H9 (cell line): ENCODE results near the gene WWC2. TPM values are rescaled to one million over a fixed set of nuclear protein-coding genes. Genes with fewer than 3 reads are reported as not detected.

Source experiments
- DNase-seq: peaks from one replicate; pipeline ENCODE4 v3.0.0-alpha.2; 2017
- H2AFZ ChIP-seq: one replicate; pipeline ENCODE4 v1.6.1; 2013; ENCODE audit warnings: mild to moderate bottlenecking, low read length, control low read depth, moderate library complexity
- H2AK5ac ChIP-seq: 2 replicates; pipeline ENCODE4 v1.6.1; 2013; ENCODE audit warnings: low read length, control low read depth, mixed read lengths; ENCODE audit not compliant: insufficient read length
- H2BK120ac ChIP-seq: one replicate; pipeline ENCODE4 v1.6.1; 2013; ENCODE audit warnings: low read depth, mild to moderate bottlenecking, low read length, control low read depth, inconsistent platforms; ENCODE audit not compliant: poor library complexity, severe bottlenecking
- H2BK12ac ChIP-seq: 2 replicates; pipeline ENCODE4 v1.6.1; 2013; ENCODE audit warnings: low read length, control low read depth, mixed read lengths, low read depth; ENCODE audit not compliant: insufficient read length
- H2BK15ac ChIP-seq: 2 replicates; pipeline ENCODE4 v1.6.1; 2013; ENCODE audit warnings: low read depth, low read length, control low read depth
- H2BK20ac ChIP-seq: one replicate; pipeline ENCODE4 v1.6.1; 2013; ENCODE audit warnings: low read depth, mild to moderate bottlenecking, low read length, control low read depth, inconsistent platforms; ENCODE audit not compliant: poor library complexity, severe bottlenecking
- H2BK5ac ChIP-seq: 2 replicates; pipeline ENCODE4 v1.6.1; 2013; ENCODE audit warnings: low read length, control low read depth, mixed read lengths; ENCODE audit not compliant: insufficient read length
- H3K14ac ChIP-seq: 2 replicates; pipeline ENCODE4 v1.6.1; 2013; ENCODE audit warnings: low read length, control low read depth; ENCODE audit not compliant: insufficient read depth
- H3K18ac ChIP-seq: 2 replicates; pipeline ENCODE4 v1.6.1; 2013; ENCODE audit warnings: low read depth, mild to moderate bottlenecking, mixed read lengths, low read length, control low read depth; ENCODE audit not compliant: insufficient read length
- H3K23ac ChIP-seq: 2 replicates; pipeline ENCODE4 v1.6.1; 2013; ENCODE audit warnings: low read length, control low read depth, mixed read lengths, low read depth; ENCODE audit not compliant: insufficient read length
- H3K23me2 ChIP-seq: 2 replicates; pipeline ENCODE4 v1.6.1; 2013; ENCODE audit warnings: low read depth, mild to moderate bottlenecking, mixed read lengths, low read length, control low read depth; ENCODE audit not compliant: insufficient read length, poor library complexity, severe bottlenecking
- H3K27ac ChIP-seq: 2 replicates; pipeline ENCODE4 v1.5.1; 2013; ENCODE audit warnings: low read length, control low read depth, mixed read lengths, low read depth; ENCODE audit not compliant: insufficient read length
- H3K27me3 ChIP-seq: 2 replicates; pipeline ENCODE4 v1.6.1; 2013; ENCODE audit warnings: low read length, control low read depth, inconsistent platforms; ENCODE audit not compliant: insufficient read depth
- H3K4ac ChIP-seq: 2 replicates; pipeline ENCODE4 v1.6.1; 2013; ENCODE audit warnings: low read depth, mild to moderate bottlenecking, control low read depth, inconsistent platforms, low read length, moderate library complexity
- H3K4me1 ChIP-seq: 2 replicates; pipeline ENCODE4 v1.6.1; 2013; ENCODE audit warnings: low read length, control low read depth, inconsistent platforms; ENCODE audit not compliant: insufficient read depth
- H3K4me2 ChIP-seq: 2 replicates; pipeline ENCODE4 v1.6.1; 2013; ENCODE audit warnings: low read length, control low read depth, mixed read lengths; ENCODE audit not compliant: insufficient read length, insufficient read depth
- H3K56ac ChIP-seq: 2 replicates; pipeline ENCODE4 v1.6.1; 2013; ENCODE audit warnings: low read depth, mild to moderate bottlenecking, mixed read lengths, low read length, control low read depth; ENCODE audit not compliant: insufficient read length
- H3K79me1 ChIP-seq: 2 replicates; pipeline ENCODE4 v1.6.1; 2013; ENCODE audit warnings: low read depth, mild to moderate bottlenecking, moderate library complexity, low read length, control low read depth, inconsistent platforms; ENCODE audit not compliant: insufficient read depth, poor library complexity, severe bottlenecking
- H3K79me2 ChIP-seq: 2 replicates; pipeline ENCODE4 v1.6.1; 2013; ENCODE audit warnings: low read length, control low read depth, inconsistent platforms; ENCODE audit not compliant: insufficient read depth
- H3K9ac ChIP-seq: 2 replicates; pipeline ENCODE4 v1.6.1; 2013; ENCODE audit warnings: low read length, control low read depth, mixed read lengths; ENCODE audit not compliant: insufficient read length; ENCODE audit errors: extremely low read depth
- H3K9me3 ChIP-seq: one replicate; pipeline ENCODE4 v1.6.1; 2013; ENCODE audit warnings: low read depth, low read length, inconsistent platforms; ENCODE audit not compliant: control insufficient read depth
- H3T11ph ChIP-seq: one replicate; pipeline ENCODE4 v1.6.1; 2013; ENCODE audit warnings: mild to moderate bottlenecking, low read length, control low read depth, inconsistent platforms
- H4K20me1 ChIP-seq: one replicate; pipeline ENCODE4 v1.6.1; 2013; ENCODE audit not compliant: control insufficient read depth, insufficient read length, insufficient read depth
- H4K5ac ChIP-seq: 2 replicates; pipeline ENCODE4 v1.6.1; 2013; ENCODE audit warnings: low read depth, mild to moderate bottlenecking, mixed read lengths, low read length, control low read depth; ENCODE audit not compliant: insufficient read length
- H4K8ac ChIP-seq: replicated peaks from 2 replicates; pipeline ENCODE4 v1.6.1; 2013; ENCODE audit warnings: low read length, control low read depth, mixed read lengths, low read depth; ENCODE audit not compliant: insufficient read length
- H4K91ac ChIP-seq: 2 replicates; pipeline ENCODE4 v1.6.1; 2013; ENCODE audit warnings: low read depth, mild to moderate bottlenecking, moderate library complexity, mixed read lengths, low read length, control low read depth; ENCODE audit not compliant: insufficient read length
- H3K27ac Mint-ChIP-seq, 3 experiments: 2 replicates in 2 of 3; 3 replicates in 1 of 3; pipeline ENCODE4 v1.8.0; 2020 to 2021; ENCODE audit warnings: mixed read lengths in 3 of 3, mild to moderate bottlenecking in 1 of 3, moderate library complexity in 1 of 3
- H3K27me3 Mint-ChIP-seq: 2 replicates; pipeline ENCODE4 v1.8.0; 2021; ENCODE audit warnings: low read depth, mild to moderate bottlenecking, moderate library complexity, mixed read lengths
- H3K36me3 Mint-ChIP-seq, 3 experiments: 2 replicates in 2 of 3; 3 replicates in 1 of 3; pipeline ENCODE4 v1.8.0; 2020 to 2021; ENCODE audit warnings: low read depth in 3 of 3, mixed read lengths in 3 of 3; ENCODE audit not compliant: insufficient read depth in 1 of 3
- H3K4me1 Mint-ChIP-seq, 2 experiments: 2 replicates each; pipeline ENCODE4 v1.8.0; 2020; ENCODE audit warnings: mixed read lengths in 2 of 2
- H3K4me3 Mint-ChIP-seq, 2 experiments: 2 replicates in 1 of 2; 3 replicates in 1 of 2; pipeline ENCODE4 v1.8.0; 2020 to 2021; ENCODE audit warnings: mild to moderate bottlenecking in 2 of 2, mixed read lengths in 2 of 2, moderate library complexity in 1 of 2
- H3K9me3 Mint-ChIP-seq, 2 experiments: 2 replicates in 1 of 2; 3 replicates in 1 of 2; pipeline ENCODE4 v1.8.0; 2020; ENCODE audit warnings: mild to moderate bottlenecking in 2 of 2, mixed read lengths in 2 of 2, moderate library complexity in 1 of 2
- WGBS: extraction: QIAGEN DNeasy Blood & Tissue Kit; methylation state at CpG from one replicate; pipeline ENCODE4 v1.1.7; 2013; ENCODE audit warnings: missing lambda C conversion rate, low lambda C conversion rate, mixed read lengths; ENCODE audit not compliant: insufficient read length; ENCODE audit errors: extremely low coverage; 5-methylcytosine and 5-hydroxymethylcytosine counted together
- total RNA-seq: library from RNA; stranded (reverse); gene quantifications from 2 replicates; pipeline ENCODE4 v1.2.1, GENCODE V29; 2021
- TF ChIP-seq, protein P1 (sequence below): fragments of 200-600 bp; sonication (generic); conservative IDR thresholded peaks from 3 replicates; pipeline ENCODE4 v1.8.0; 2021; ENCODE audit warnings: antibody characterized with exemption, mild to moderate bottlenecking

Gene WWC2
- total RNA-seq, 1 experiment from 2014 or later, result 106 TPM

DNA sequence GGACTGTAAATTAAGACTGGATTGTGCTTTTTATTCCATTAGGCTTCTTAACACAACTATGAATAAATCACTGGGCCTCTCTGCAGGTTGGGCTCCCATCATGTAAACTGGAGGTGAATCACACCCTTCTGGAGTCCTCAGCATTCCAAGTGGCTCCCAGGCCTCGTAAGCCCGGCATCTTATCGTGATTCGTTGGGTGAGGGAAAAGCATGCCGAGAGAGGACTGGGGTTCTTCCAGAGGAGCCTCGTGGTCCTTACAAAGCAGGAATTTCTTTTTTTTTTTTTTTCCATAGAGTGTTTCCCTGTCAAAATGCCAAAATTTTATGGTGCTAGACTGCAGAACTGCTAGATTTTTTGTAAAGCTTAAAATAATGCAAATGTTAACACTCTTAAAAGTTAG, 201.0 kb downstream of the WWC2 start:
- H3K18ac ChIP-seq, result no peak overlapping the region
- H3K9me3 ChIP-seq, result no peaks in the 10 kb centered on the region
- no peaks in the 10 kb centered on the region for H3K79me2 ChIP-seq
- DNase-seq, result no peak
- no peak overlapping the region for H3K4me2 ChIP-seq
- H2BK12ac ChIP-seq, result no peak overlapping the region
- no peaks in the 10 kb centered on the region for H3K4me1 ChIP-seq
- H4K91ac ChIP-seq, result no peak overlapping the region
- no peak overlapping the region for H2BK5ac ChIP-seq
- H3K27ac ChIP-seq, result no peak overlapping the region
- H3K9ac ChIP-seq, result no peak overlapping the region
- no peak overlapping the region for H3K56ac ChIP-seq
- H3K27me3 Mint-ChIP-seq, result no peaks in the 10 kb centered on the region
- H2BK120ac ChIP-seq, result no peak overlapping the region
- no peak overlapping the region for H3T11ph ChIP-seq
- no peak overlapping the region for H2AK5ac ChIP-seq
- H3K79me1 ChIP-seq, result no peaks in the 10 kb centered on the region
- peak overlapping the region in 1 of 3 experiments; percentile 56; a peak in 1 of 7 replicates for H3K27ac Mint-ChIP-seq
- TF ChIP-seq, protein P1, sequence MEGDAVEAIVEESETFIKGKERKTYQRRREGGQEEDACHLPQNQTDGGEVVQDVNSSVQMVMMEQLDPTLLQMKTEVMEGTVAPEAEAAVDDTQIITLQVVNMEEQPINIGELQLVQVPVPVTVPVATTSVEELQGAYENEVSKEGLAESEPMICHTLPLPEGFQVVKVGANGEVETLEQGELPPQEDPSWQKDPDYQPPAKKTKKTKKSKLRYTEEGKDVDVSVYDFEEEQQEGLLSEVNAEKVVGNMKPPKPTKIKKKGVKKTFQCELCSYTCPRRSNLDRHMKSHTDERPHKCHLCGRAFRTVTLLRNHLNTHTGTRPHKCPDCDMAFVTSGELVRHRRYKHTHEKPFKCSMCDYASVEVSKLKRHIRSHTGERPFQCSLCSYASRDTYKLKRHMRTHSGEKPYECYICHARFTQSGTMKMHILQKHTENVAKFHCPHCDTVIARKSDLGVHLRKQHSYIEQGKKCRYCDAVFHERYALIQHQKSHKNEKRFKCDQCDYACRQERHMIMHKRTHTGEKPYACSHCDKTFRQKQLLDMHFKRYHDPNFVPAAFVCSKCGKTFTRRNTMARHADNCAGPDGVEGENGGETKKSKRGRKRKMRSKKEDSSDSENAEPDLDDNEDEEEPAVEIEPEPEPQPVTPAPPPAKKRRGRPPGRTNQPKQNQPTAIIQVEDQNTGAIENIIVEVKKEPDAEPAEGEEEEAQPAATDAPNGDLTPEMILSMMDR, result no peak
- H3K23me2 ChIP-seq, result no peaks in the 10 kb centered on the region
- no peak overlapping the region for H4K5ac ChIP-seq
- no peaks in the 10 kb centered on the region for H3K4me1 Mint-ChIP-seq
- no peak overlapping the region for H3K14ac ChIP-seq
- H3K23ac ChIP-seq, result no peak overlapping the region
- H3K36me3 Mint-ChIP-seq, result peaks cover 28 to 58% (median 50%) of the 10 kb centered on the region in 3 experiments
- no peak overlapping the region for H4K8ac ChIP-seq
- H3K4ac ChIP-seq, result no peak overlapping the region
- no peak overlapping the region for H2AFZ ChIP-seq
- H3K27me3 ChIP-seq, result no peaks in the 10 kb centered on the region
- H3K4me3 Mint-ChIP-seq, result no peak overlapping the region
- no CpG with 5 or more reads among the region's 6 CpGs for WGBS
- no peaks in the 10 kb centered on the region for H4K20me1 ChIP-seq
- no peak overlapping the region for H2BK20ac ChIP-seq
- H2BK15ac ChIP-seq, result no peak overlapping the region
- H3K9me3 Mint-ChIP-seq, result no peaks in the 10 kb centered on the region
